Thoracic aorta (tissue), 2 donors: ENCODE data around the gene RRBP1. TPM values are rescaled to one million over a fixed set of nuclear protein-coding genes. Genes with fewer than 3 reads are reported as not detected.

ENCODE experiments used
- ATAC-seq: fragments of 150-250 bp; one replicate; pipeline ENCODE4 v1.8.0; 2017; ENCODE audit warnings: low read depth; ENCODE audit not compliant: insufficient number of reproducible peaks, low FRiP score
- DNase-seq: peaks from one replicate; pipeline ENCODE4 v3.0.0-alpha.2; 2020; ENCODE audit warnings: low spot score
- H3K27ac ChIP-seq, 2 donors: fragments of 200-600 bp; sonication (generic); 1 replicate in 1 of 2; 2 replicates in 1 of 2; pipeline ENCODE4 v1.5.1; 2016; ENCODE audit warnings: mild to moderate bottlenecking in 2 of 2, moderate library complexity in 2 of 2
- H3K27me3 ChIP-seq: fragments of 200-600 bp; sonication (generic); replicated peaks from 2 replicates; pipeline ENCODE4 v1.6.0; 2016; ENCODE audit warnings: mild to moderate bottlenecking; ENCODE audit not compliant: insufficient read depth
- H3K36me3 ChIP-seq: fragments of 200-600 bp; sonication (generic); one replicate; pipeline ENCODE4 v1.5.1; 2016
- H3K4me1 ChIP-seq, 2 donors: fragments of 200-600 bp; sonication (generic); 1 replicate in 1 of 2; 2 replicates in 1 of 2; pipeline versions ENCODE4 v1.5.1 to v1.6.0; 2016; ENCODE audit warnings: low read depth in 2 of 2, mild to moderate bottlenecking in 1 of 2; ENCODE audit not compliant: control insufficient read depth in 1 of 2
- H3K4me3 ChIP-seq: fragments of 200-600 bp; sonication (generic); 2 replicates; pipeline ENCODE4 v1.5.1; 2016; ENCODE audit warnings: mild to moderate bottlenecking
- H3K9me3 ChIP-seq: fragments of 200-600 bp; sonication (generic); 2 replicates; pipeline ENCODE4 v1.5.1; 2016
- CTCF ChIP-seq: fragments of 200-600 bp; sonication (generic); IDR thresholded peaks from one replicate; pipeline ENCODE4 v1.5.1; 2019; ENCODE audit warnings: antibody characterized with exemption
- total RNA-seq, 2 donors: library from RNA; depleted of rRNA; stranded (reverse); fragments of >200 nt; gene quantifications; one replicate each; pipeline versions ENCODE4 v1.1.0 to v1.2.3, GENCODE V29; 2016

RRBP1 gene
- total RNA-seq, 2 donors from 2014 or later: 113 to 163 TPM

GRCh38 chr20:17721802-17722486 lies 39.9 kb upstream of the RRBP1 start:
- H3K36me3 ChIP-seq: no peaks in the 10 kb centered on the region
- H3K27ac ChIP-seq: no peak overlapping the region
- H3K4me1 ChIP-seq: no peaks in the 10 kb centered on the region
- ATAC-seq: no peak
- H3K4me3 ChIP-seq: no peak overlapping the region
- H3K9me3 ChIP-seq: no peaks in the 10 kb centered on the region
- DNase-seq: no peak
- no peak for TF ChIP-seq CTCF
- H3K27me3 ChIP-seq: no peaks in the 10 kb centered on the region

- no peak for DNase-seq
- ATAC-seq: no peak
- no peaks in the 10 kb centered on the region for H3K4me1 ChIP-seq
- no peaks in the 10 kb centered on the region for H3K36me3 ChIP-seq
- TF ChIP-seq CTCF: no peak
- no peak overlapping the region for H3K27ac ChIP-seq
- H3K27me3 ChIP-seq: no peaks in the 10 kb centered on the region
- H3K4me3 ChIP-seq: no peak overlapping the region
- H3K9me3 ChIP-seq: no peaks in the 10 kb centered on the region
Measured at GRCh38 chr20:17720755-17721154, 38.7 kb upstream of the RRBP1 start.

- no peaks in the 10 kb centered on the region for H3K9me3 ChIP-seq
- H3K4me3 ChIP-seq: no peak overlapping the region
- peaks cover 0 to 11% of the 10 kb centered on the region in 2 donors for H3K4me1 ChIP-seq
- ATAC-seq (no peak), DNase-seq (no peak)
- no peak overlapping the region for H3K27ac ChIP-seq
- no peak for TF ChIP-seq CTCF
- no peaks in the 10 kb centered on the region for H3K27me3 ChIP-seq
- H3K36me3 ChIP-seq: no peaks in the 10 kb centered on the region
Measured at GRCh38 chr20:17716331-17716730, 34.3 kb upstream of the RRBP1 start.

GRCh38 chr20:17715075-17715474 lies 33.0 kb upstream of the RRBP1 start:
- Histone ChIP-seq H3K9me3 (no peaks in the 10 kb centered on the region), H3K36me3 (no peaks in the 10 kb centered on the region), H3K4me3 (no peak overlapping the region), H3K27me3 (no peaks in the 10 kb centered on the region), H3K27ac (no peak overlapping the region), H3K4me1 (peaks cover 0 to 11% of the 10 kb centered on the region in 2 donors)
- DNase-seq: no peak
- ATAC-seq: no peak
- TF ChIP-seq CTCF: no peak

GRCh38 chr20:17714597-17714996 lies 32.6 kb upstream of the RRBP1 start:
- no peaks in the 10 kb centered on the region for H3K36me3 ChIP-seq
- no peaks in the 10 kb centered on the region for H3K27me3 ChIP-seq
- ATAC-seq (no peak), DNase-seq (no peak)
- H3K27ac ChIP-seq: no peak overlapping the region
- no peak overlapping the region for H3K4me3 ChIP-seq
- H3K9me3 ChIP-seq: no peaks in the 10 kb centered on the region
- peaks cover 0 to 11% of the 10 kb centered on the region in 2 donors for H3K4me1 ChIP-seq
- no peak for TF ChIP-seq CTCF
